GM18907 (cell line): ENCODE results near the gene OR2G6.
"Not testable (repeated sequence)": the region's sequence is repeated elsewhere in the genome, so short reads cannot be mapped to it uniquely, and the experiment has no call there.

Source experiments
- ATAC-seq: cut with Tn5 transposase; IDR thresholded peaks from one replicate; pipeline ENCODE4 v1.9.1; 2021; ENCODE audit warnings: mild to moderate bottlenecking, moderate library complexity; ENCODE audit not compliant: unreplicated experiment

OR2G6 gene

DNA sequence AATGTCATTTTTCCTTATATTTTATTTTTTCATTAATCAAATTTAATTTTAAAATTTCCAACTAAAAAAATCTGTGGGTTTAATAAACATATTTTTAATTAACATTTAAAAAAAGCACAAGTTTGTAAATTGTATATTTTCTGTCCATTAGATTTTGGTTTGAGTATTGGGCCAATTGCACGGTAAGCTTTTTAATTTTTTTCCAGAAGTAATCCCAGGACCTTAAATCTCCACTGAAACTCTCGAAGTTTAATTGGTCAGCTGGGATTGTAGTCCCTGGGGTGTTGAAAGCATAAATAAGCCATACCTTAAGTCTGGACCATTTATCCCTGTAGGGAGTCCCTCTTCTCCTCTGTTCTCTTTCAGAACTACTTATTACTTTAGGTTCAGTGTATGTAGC, at the start of gene OR2G6:
Gene OR2G6 (plus strand): TSS at position 301 of the 400 bp plus-strand sequence. CDS start 13,574 bp downstream, outside the sequence.
- ATAC-seq, result not testable (repeated sequence)

DNA sequence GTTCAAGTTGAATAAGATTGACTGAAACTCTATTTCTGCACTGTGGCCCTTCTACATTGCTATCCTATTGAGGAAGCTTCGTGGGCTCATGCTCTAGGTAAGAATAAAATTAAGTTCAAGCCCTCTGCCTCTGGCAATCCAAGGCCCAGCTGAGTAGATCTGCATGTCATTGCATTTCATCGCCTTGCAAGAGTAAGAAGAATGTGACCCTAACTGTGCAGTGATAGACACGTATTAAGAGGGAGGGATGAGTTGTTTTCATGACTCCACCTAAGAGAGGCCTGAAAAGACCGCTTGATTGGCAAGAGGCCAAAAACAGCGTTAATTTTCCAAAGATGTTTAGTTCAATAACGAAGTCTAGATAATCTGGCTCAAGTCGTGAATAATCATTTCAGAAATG, 48.8 kb upstream of the OR2G6 start:
- ATAC-seq, result not testable (repeated sequence)

DNA sequence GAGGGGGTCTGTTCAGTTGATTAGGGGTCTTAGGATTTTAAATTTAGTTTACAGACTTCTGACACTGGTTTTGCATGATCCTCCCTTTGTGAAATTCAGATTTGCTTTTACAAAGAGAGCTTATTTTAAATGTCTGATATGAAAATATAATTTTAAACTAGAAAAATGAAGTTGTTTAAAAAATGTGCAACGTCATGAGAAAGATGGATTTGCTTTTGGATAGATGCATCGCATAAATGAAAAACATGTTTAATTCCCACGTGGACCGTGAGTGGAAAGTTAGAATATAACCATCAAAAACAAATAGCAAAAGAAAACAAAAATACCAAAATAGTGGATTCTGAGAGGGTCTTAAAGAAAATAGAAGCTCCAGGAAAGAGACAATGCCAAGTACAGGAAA, 36.7 kb upstream of the OR2G6 start:
- ATAC-seq, result no peak

DNA sequence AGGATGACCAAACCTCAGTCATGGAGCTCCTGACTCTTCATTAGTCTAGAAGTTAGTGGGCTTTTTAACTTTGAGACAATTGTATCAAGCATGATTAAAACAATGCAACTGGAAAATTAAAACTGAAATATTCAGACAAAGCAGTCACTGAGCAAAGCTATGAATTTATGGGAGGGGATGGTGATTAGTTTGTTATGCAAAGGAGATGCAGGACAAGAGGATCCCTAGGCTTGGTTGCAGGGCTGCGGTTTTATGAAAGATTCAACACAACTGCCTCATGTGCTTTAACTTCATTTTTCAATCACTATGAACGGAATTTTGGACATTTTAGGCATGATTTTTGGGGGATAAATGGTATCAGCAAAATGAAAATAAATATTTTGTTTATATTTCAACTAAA, 35.8 kb upstream of the OR2G6 start:
- not testable (repeated sequence) for ATAC-seq

DNA sequence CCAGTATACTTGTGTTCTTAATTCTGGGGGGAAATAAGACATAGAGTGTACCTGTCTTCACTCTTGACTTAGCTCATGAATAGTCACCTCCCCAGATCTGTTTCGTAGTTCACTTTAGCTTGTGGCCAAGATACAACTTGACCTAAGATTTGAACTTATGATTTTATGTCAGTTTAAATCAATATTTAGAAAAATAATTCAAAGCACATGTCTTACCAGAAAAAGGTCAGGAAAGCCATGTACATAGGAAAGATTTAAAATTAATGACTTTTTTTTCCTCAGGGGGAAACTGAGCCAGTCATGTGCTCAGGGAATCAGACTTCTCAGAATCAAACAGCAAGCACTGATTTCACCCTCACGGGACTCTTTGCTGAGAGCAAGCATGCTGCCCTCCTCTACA, 34.8 kb upstream of the OR2G6 start, which contains the start of gene OR2T3:
Gene OR2T3 (plus strand): TSS at position 301 of the 400 bp plus-strand sequence. CDS start 0 bp downstream, at position 301.
- ATAC-seq, result not testable (repeated sequence)

DNA sequence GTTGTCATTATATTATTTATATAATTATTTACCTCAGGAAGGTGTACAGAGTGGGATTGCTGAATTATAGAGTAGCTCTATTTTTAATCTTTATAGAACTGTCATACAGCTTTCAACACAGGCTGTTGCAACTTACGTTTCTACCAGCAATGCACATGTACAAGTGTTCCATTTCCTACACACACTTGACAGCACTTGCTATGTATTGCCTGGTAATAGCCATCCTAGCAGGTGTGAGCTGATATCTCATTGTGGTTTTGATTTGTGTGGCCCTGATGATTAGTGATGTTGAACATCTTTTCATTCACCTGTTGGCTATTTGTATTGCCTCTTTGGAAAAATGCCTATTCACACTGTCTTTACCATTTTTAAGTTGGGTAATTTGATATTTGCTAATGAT, 32.2 kb upstream of the OR2G6 start:
- not testable (repeated sequence) for ATAC-seq

DNA sequence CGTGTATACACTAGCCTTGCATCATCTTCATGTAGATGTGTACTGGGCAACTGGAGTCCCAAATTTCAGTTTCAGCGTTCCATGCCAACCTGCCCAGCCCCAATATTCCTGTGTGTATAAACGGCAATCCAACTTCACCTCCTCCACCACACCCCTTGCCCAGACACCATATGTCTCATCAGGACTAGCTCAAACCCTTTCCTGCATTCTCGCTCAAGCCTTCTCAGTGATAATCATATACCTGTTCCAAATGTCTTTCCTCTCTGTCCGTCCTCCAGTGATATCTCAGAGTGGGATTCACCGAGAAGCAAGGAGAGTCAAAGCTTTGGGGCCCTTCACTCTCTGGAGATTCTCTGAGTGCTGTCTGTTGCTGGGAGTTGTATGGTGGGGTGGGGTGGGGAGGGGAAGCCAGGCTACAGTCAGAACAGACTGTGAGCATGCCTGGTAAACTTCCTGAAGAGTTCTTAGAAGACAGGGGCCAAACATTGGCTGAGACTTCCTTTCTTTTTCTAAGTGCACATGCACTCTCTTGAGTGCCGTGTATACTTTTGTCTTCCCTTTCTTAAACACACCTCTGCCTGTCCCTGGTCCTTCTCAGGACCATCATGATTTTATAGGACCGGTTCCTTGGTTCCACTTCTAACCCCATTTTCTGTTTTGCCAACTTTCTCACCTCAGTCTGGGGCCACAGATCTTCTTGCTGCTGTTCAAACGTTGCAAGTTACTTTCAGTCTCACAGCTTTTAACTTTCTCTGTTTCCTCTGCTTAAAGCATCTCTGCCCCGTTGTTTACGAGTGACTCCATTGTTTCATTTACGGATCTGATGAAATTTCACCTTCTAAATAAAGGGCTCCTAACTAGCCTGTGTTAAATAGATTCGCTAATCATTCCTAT, 25.9 kb upstream of the OR2G6 start:
- ATAC-seq, result peak; percentile 89

DNA sequence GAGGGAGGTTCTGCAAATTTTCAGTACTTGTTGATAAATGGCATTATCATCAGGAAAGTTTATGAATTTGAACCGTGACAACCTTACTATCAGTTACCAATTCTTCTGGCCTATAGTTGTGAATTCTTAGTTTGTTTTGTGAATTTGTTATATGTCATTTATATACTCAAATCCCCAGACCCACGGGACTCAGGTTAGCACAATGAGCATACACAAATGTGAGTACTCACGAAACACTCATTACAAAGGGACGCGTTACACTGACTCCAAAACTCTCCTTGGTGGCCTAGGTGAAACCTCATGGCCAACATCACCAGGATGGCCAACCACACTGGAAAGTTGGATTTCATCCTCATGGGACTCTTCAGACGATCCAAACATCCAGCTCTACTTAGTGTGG, 19.6 kb upstream of the OR2G6 start, which contains the start of gene OR2T5:
Gene OR2T5 (plus strand): TSS at position 301 of the 400 bp plus-strand sequence. CDS start 0 bp downstream, at position 301.
- not testable (repeated sequence) for ATAC-seq

DNA sequence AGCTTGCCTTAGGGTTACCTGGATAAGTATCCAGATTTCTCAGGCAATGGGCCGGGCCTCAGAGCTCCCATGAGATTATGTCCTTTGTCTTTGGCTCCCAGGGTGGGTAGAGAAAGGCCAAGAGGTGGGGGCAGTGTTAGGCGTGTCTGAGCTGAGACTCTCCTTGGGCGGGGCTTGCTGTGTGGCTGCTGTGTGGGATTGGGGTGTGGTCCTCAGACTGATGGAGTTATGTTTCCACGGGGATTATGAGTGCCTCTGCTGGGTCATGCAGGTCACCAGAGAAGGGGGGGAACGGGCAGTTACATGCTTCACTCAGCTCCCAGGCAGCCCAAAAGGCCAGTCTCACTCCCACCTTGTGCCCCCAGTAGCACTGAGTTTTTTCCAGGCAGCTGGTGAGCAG, 11.2 kb upstream of the OR2G6 start:
- not testable (repeated sequence) for ATAC-seq

DNA sequence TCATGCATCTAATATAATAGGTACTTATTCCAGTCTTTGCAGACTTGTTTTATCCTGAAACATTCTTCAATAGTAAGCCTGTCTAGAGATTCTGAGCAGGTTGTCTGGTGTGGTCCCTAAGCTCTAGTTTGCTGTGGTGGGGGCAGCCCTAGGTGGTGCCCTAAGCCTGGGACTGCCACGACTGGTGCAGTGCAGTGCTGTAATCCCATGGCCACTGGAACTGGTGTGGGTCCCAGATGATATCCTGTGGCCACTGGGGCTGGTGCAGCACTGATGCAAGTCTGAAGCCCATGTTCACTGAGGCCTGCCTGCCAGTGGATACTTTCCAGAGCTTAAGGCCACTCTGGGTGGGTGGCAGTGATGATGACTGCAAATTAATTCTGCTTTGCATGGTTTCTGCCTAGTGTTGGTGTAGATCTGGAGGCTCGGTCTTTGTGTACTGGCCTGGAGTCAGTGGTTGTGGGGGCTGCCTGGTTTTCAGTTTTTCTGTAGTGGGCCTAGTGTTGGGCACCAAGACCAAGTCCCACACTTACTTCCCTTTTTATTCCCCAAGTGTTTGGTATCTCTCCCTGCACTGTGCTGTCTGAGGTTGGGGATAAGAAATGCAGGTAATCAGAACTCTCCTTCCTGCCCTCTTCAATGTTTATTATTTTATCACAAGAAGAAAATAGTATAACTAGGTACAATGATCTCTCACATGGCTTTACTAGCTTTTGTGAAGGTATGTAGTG, 7.4 kb upstream of the OR2G6 start:
- ATAC-seq, result not testable (repeated sequence)

DNA sequence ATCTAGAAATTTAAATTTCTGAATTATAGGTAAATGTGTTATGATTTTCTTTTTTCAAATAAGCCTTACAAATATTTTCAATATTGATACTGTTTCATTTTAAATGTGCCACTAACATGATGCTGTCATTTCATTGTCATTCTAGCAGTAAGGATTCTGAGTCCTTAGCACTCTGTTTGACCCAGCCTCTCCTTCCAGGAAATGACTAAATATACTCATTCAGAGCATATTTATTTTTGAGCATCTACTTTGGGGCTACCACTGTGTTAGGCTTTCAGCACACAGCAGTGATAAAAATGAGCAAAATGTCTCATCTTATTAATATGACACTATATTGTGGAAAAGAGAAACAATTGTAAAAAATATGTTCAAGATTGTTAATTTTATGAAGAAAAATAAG, 2.3 kb downstream of the OR2G6 start:
- ATAC-seq, result peak; percentile 71

DNA sequence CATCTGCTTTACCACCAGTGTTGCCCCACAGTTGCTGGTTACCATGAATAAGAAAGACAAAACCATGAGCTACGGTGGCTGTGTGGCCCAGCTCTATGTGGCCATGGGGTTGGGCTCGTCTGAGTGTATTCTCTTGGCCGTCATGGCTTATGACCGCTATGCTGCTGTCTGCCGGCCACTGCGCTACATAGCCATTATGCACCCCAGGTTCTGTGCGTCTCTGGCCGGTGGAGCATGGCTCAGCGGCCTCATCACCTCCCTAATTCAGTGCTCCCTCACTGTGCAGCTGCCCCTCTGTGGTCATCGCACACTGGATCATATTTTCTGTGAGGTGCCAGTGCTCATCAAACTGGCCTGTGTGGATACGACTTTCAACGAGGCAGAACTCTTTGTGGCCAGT, 14.0 kb downstream of the OR2G6 start:
- no peak for ATAC-seq

DNA sequence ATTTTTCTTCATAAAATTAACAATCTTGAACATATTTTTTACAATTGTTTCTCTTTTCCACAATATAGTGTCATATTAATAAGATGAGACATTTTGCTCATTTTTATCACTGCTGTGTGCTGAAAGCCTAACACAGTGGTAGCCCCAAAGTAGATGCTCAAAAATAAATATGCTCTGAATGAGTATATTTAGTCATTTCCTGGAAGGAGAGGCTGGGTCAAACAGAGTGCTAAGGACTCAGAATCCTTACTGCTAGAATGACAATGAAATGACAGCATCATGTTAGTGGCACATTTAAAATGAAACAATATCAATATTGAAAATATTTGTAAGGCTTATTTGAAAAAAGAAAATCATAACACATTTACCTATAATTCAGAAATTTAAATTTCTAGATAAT, 29.6 kb downstream of the OR2G6 start:
- ATAC-seq, result peak; percentile 72

DNA sequence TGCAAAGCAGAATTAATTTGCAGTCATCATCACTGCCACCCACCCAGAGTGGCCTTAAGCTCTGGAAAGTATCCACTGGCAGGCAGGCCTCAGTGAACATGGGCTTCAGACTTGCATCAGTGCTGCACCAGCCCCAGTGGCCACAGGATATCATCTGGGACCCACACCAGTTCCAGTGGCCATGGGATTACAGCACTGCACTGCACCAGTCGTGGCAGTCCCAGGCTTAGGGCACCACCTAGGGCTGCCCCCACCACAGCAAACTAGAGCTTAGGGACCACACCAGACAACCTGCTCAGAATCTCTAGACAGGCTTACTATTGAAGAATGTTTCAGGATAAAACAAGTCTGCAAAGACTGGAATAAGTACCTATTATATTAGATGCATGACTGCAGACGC, 39.5 kb downstream of the OR2G6 start:
- ATAC-seq, result not testable (repeated sequence)

DNA sequence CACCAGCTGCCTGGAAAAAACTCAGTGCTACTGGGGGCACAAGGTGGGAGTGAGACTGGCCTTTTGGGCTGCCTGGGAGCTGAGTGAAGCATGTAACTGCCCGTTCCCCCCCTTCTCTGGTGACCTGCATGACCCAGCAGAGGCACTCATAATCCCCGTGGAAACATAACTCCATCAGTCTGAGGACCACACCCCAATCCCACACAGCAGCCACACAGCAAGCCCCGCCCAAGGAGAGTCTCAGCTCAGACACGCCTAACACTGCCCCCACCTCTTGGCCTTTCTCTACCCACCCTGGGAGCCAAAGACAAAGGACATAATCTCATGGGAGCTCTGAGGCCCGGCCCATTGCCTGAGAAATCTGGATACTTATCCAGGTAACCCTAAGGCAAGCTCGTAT, 43.2 kb downstream of the OR2G6 start:
- ATAC-seq, result not testable (repeated sequence)

DNA sequence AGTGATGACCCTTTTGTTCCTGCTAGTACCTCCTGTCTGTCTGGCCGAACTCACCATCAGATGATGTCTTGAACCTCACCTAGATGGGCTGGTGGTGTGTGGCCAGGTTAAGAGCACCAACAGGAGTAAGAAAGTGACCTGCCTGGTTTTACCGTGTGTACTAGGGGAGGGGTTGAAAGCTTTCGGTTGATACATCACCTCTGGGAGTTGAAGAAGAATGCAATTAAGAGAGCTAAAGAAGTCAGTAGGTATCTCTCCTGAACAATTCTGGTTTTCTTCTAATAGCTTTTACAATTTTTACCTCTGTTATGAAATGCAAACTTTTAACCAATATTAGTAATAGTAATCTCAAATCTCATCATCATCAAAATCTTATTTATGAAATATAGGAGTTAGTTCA, 54.8 kb downstream of the OR2G6 start, which contains the start of gene OR2T29:
Gene OR2T29 (minus strand): TSS at position 101 of the 400 bp plus-strand sequence. CDS start 3,281 bp downstream, outside the sequence.
- ATAC-seq, result not testable (repeated sequence)

DNA sequence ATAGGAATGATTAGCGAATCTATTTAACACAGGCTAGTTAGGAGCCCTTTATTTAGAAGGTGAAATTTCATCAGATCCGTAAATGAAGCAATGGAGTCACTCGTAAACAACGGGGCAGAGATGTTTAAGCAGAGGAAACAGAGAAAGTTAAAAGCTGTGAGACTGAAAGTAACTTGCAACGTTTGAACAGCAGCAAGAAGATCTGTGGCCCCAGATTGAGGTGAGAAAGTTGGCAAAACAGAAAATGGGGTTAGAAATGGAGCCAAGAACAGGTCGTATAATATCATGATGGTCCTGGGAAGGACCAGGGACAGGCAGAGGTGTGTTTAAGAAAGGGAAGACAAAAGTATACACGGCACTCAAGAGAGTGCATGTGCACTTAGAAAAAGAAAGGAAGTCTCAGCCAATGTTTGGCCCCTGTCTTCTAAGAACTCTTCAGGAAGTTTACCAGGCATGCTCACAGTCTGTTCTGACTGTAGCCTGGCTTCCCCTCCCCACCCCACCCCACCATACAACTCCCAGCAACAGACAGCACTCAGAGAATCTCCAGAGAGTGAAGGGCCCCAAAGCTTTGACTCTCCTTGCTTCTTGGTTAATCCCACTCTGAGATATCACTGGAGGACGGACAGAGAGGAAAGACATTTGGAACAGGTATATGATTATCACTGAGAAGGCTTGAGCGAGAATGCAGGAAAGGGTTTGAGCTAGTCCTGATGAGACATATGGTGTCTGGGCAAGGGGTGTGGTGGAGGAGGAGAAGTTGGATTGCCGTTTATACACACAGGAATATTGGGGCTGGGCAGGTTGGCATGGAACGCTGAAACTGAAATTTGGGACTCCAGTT, 57.9 kb downstream of the OR2G6 start:
- peak; percentile 78 for ATAC-seq

DNA sequence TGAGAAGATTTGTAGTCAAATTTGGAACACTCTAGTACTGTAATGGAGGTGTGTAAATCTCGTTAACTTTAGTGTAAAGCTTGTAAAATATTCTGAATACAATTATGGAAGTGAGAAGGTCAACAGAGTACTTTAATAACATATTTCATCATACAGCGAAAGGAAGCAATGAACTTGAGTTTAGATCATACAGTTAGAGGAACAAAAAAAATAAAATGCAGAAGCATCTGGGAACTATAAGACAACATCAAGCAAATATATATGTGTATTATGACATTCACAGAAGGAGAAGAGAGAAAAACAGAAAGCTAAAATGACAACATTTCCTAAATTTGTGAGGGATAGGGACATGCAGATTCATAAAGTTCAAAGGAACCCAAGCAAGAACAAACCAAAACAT, 61.2 kb downstream of the OR2G6 start:
- not testable (repeated sequence) for ATAC-seq

DNA sequence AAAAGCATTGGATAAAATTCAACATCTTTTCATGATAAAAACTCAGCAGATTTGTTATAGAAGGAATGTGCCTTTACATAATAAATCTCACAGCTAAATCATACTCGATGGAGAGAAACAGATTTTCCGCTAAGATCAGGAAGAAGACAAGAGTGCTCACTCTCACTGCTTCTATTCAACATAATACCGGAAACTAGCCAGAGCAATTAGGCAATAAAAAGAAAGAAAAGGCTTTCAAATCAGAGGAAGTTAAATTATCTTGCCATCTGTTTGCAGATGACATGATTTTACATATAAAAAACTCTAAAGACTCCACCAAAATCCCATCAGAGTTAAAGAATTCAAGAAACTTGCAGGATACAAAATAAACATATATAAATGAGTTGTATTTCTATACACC, 62.9 kb downstream of the OR2G6 start:
- ATAC-seq, result not testable (repeated sequence)

DNA sequence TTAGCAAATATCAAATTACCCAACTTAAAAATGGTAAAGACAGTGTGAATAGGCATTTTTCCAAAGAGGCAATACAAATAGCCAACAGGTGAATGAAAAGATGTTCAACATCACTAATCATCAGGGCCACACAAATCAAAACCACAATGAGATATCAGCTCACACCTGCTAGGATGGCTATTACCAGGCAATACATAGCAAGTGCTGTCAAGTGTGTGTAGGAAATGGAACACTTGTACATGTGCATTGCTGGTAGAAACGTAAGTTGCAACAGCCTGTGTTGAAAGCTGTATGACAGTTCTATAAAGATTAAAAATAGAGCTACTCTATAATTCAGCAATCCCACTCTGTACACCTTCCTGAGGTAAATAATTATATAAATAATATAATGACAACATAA, 64.2 kb downstream of the OR2G6 start:
- ATAC-seq, result not testable (repeated sequence)
